IPS-15b (cell line): ENCODE measurements around the gene USP51.
"Not testable (repeated sequence)": the region's sequence is repeated elsewhere in the genome, so short reads cannot be mapped to it uniquely, and the experiment has no call there.

Experiments used
- H3K27me3 ChIP-seq: one replicate; pipeline ENCODE4 v1.6.1; 2013; ENCODE audit warnings: low read length; ENCODE audit not compliant: control insufficient read depth, insufficient read depth
- H3K36me3 ChIP-seq: one replicate; pipeline ENCODE4 v1.6.1; 2013; ENCODE audit warnings: low read length; ENCODE audit not compliant: control insufficient read depth, insufficient read depth
- H3K4me1 ChIP-seq: one replicate; pipeline ENCODE4 v1.6.1; 2013; ENCODE audit warnings: mild to moderate bottlenecking, low read length; ENCODE audit not compliant: control insufficient read depth, insufficient read depth
- H3K4me3 ChIP-seq: one replicate; pipeline ENCODE4 v1.5.1; 2013; ENCODE audit warnings: low read depth, low read length
- H3K9ac ChIP-seq: one replicate; pipeline ENCODE4 v1.6.1; 2013; ENCODE audit warnings: low read depth, mild to moderate bottlenecking, low read length
- H3K9me3 ChIP-seq: one replicate; pipeline ENCODE4 v1.6.1; 2013; ENCODE audit warnings: mild to moderate bottlenecking, low read length; ENCODE audit not compliant: control insufficient read depth, insufficient read depth

Gene USP51

DNA sequence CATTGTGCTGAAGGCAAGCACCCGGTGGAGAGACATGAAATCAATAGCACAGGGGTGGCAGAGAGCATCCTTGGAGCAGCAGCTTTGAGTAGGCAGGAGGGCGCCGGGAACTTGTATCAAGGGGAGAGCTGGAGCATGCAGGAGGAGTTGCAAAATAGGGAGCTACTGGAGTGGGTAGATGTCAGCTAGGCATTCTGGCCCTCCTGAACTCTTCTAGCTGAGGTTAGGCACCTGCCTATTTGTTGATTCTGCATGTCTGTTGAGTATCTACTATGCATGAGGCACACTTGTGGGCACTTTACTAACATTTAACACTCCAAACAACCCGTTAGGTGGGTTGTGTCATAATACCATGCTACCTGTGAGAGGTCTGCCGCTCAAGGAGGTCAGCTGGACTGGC, 30.2 kb downstream of the USP51 start:
- not testable (repeated sequence) for H3K36me3 ChIP-seq, H3K9me3 ChIP-seq, H3K4me1 ChIP-seq, H3K9ac ChIP-seq, H3K27me3 ChIP-seq, H3K4me3 ChIP-seq

DNA sequence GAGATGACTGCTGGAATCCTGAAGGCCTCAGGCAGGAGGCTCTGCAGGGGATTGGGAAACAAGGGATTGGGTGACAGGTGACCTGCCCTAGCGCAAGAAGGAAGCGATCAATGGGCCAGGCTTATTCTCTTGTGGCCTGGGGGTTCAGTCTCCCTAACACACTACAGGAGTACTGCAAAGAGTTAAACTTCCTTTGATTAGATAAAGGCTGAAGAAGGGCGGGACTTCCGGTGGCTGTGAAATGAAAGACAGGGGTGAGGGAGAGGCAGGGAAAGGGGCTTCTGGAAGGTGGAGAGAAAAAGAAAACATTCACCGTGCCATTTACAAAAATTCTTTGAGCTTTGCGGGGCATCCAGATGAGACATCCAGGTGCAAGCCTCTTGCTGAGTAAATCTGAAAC, 33.9 kb downstream of the USP51 start:
- not testable (repeated sequence) for H3K9ac ChIP-seq, H3K36me3 ChIP-seq, H3K4me1 ChIP-seq, H3K9me3 ChIP-seq, H3K27me3 ChIP-seq, H3K4me3 ChIP-seq

- no peaks in the 10 kb centered on the region for H3K27me3 ChIP-seq
- H3K9ac ChIP-seq: no peak overlapping the region
- no peaks in the 10 kb centered on the region for H3K9me3 ChIP-seq
- peak overlapping the region; percentile 87 for H3K4me3 ChIP-seq
- H3K4me1 ChIP-seq: no peaks in the 10 kb centered on the region
- H3K36me3 ChIP-seq: no peaks in the 10 kb centered on the region
Measured at GRCh38 chrX:55452833-55453124, 36.9 kb downstream of the USP51 start.

DNA sequence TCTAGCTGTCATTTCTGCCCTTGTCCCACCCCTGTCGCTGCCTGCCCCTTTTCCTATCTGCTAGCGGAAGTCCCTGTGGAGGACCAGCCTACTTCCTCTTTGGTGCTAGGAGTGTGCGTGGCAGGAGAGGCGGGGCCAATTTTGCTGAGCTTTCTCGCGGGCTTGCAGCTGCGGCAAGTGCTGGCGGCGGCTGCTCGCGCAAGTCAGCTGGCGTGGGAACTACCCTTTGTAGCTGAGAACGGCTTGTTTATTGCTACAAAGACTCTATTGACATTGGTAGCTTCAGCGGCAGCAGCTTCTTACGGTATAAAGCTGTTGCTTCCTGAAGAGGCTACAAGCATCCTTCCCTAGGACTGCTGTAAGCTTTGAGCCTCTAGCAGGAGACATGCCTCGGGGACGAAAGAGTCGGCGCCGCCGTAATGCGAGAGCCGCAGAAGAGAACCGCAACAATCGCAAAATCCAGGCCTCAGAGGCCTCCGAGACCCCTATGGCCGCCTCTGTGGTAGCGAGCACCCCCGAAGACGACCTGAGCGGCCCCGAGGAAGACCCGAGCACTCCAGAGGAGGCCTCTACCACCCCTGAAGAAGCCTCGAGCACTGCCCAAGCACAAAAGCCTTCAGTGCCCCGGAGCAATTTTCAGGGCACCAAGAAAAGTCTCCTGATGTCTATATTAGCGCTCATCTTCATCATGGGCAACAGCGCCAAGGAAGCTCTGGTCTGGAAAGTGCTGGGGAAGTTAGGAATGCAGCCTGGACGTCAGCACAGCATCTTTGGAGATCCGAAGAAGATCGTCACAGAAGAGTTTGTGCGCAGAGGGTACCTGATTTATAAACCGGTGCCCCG, 37.4 kb downstream of the USP51 start, which contains the start of gene MAGEH1:
Gene MAGEH1 (plus strand): TSS at position 138 of the 843 bp plus-strand sequence. CDS start 248 bp downstream, at position 386.
- H3K27me3 ChIP-seq: no peaks in the 10 kb centered on the region
- peak within 1 kb of the TSS; percentile 87 for H3K4me3 ChIP-seq
- peak within 1 kb of the TSS; percentile 70 for H3K9ac ChIP-seq
- no peaks in the 10 kb centered on the region for H3K4me1 ChIP-seq
- H3K36me3 ChIP-seq: no peaks in the 10 kb centered on the region
- no peaks in the 10 kb centered on the region for H3K9me3 ChIP-seq

GRCh38 chrX:55451626-55451989, 38.0 kb downstream of the USP51 start:
- H3K4me1 ChIP-seq: no peaks in the 10 kb centered on the region
- H3K4me3 ChIP-seq: peak overlapping the region; percentile 87
- no peak overlapping the region for H3K9ac ChIP-seq
- no peaks in the 10 kb centered on the region for H3K27me3 ChIP-seq
- no peaks in the 10 kb centered on the region for H3K36me3 ChIP-seq
- H3K9me3 ChIP-seq: no peaks in the 10 kb centered on the region

GRCh38 chrX:55451141-55451540, 38.5 kb downstream of the USP51 start:
- H3K4me3 ChIP-seq: no peak overlapping the region

DNA sequence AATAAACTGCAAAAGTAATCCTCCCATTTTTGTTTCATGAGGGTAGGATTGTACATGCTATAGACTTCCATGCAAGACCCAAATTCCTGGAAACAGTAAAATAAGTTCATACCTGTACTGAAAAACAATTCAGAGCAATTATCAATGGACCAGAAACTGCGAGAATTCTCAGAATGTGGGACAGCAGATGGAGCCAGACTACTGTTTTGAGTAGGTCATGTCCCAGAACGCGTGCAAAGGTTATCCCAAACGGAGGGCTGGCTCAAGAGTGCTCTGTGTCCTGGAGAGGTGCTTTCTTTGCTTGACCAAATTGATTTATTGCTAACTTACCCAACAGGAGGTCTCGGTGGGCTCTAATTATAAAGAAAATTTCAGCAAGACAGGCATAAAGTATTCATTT, 39.4 kb downstream of the USP51 start:
- Histone ChIP-seq H3K27me3 (no peaks in the 10 kb centered on the region), H3K4me1 (no peaks in the 10 kb centered on the region), H3K36me3 (no peaks in the 10 kb centered on the region), H3K9ac (no peak overlapping the region), H3K9me3 (no peaks in the 10 kb centered on the region), H3K4me3 (no peak overlapping the region)

More at GRCh38 chrX:55451141-55451540, 38.5 kb downstream of the USP51 start:
- H3K36me3 ChIP-seq: no peaks in the 10 kb centered on the region
- H3K27me3 ChIP-seq: no peaks in the 10 kb centered on the region
- no peaks in the 10 kb centered on the region for H3K4me1 ChIP-seq
- H3K9me3 ChIP-seq: no peaks in the 10 kb centered on the region
- H3K9ac ChIP-seq: no peak overlapping the region

- H3K4me3 ChIP-seq, H3K4me1 ChIP-seq, H3K36me3 ChIP-seq, H3K27me3 ChIP-seq, H3K9ac ChIP-seq, H3K9me3 ChIP-seq: not testable (repeated sequence)
Measured at GRCh38 chrX:55443468-55443867, 46.2 kb downstream of the USP51 start.
